Activated CD8-positive, alpha-beta memory T cell treated with anti-CD3 and anti-CD28 coated beads for 24 hours (primary cell): ENCODE data around the gene TRRAP.
"Not testable (repeated sequence)": the region's sequence is repeated elsewhere in the genome, so short reads cannot be mapped to it uniquely, and the experiment has no call there.

Source experiments
- DNase-seq: peaks from one replicate; pipeline ENCODE4 v3.0.0-alpha.2; 2020

Gene TRRAP

DNA sequence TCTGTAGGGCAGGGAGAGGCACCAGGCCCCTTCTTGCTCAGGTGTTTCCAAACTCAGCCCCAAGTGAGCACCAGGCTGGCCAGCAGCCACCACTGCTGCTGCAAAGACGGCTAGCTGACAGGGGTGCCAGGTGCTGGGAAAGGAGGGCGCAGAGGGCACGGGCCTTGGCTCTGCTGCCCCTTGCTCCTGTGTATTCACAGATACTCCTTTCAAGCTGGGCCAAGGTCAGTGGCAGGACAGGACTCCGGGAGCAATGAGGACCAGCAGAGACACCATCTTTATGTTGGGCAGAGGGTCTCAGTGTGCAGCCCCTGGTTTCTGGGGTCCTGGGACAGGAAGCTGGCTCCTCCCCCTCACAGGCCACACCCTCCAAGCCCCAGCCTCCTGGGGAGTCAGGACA, 155.4 kb downstream of the TRRAP start:
- no peak for DNase-seq

DNA sequence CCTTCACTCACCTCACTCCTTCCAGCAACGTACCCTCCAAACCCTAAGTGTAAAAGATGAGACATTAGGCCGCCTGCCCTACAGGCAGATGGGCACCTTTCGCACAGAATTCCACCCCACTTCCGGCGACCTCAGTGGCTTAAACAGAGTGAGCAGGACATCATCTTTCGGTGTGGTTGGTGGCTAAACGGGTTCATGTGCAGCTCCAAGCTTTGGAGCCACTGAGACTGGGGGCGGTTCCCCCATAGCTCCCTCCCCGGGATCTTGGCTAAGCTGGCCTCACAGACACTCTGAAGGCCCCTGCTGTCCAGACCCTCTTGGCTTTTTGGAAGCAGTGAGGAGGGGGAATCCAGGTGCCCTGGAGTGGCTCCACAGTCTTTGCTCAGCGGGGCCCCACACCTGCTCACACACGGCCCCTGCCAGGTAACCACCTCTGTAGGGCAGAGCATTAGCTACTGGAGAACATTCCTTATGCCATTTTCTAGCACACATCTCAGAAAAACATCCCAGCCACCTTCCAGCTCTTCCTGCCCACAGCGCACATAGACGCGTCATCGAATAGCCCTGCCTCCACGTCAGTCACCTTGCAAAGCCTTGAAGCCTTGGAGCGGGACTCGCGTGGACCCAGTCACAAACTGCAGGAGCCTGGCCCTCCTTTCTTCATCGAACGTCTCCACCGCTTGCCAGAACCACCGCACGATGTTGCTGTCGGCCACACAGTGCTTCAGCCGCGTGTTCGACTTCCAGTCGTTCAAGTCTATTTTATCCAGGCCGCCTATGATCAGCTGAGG, 156.8 kb downstream of the TRRAP start:
- DNase-seq = peak; percentile 44

DNA sequence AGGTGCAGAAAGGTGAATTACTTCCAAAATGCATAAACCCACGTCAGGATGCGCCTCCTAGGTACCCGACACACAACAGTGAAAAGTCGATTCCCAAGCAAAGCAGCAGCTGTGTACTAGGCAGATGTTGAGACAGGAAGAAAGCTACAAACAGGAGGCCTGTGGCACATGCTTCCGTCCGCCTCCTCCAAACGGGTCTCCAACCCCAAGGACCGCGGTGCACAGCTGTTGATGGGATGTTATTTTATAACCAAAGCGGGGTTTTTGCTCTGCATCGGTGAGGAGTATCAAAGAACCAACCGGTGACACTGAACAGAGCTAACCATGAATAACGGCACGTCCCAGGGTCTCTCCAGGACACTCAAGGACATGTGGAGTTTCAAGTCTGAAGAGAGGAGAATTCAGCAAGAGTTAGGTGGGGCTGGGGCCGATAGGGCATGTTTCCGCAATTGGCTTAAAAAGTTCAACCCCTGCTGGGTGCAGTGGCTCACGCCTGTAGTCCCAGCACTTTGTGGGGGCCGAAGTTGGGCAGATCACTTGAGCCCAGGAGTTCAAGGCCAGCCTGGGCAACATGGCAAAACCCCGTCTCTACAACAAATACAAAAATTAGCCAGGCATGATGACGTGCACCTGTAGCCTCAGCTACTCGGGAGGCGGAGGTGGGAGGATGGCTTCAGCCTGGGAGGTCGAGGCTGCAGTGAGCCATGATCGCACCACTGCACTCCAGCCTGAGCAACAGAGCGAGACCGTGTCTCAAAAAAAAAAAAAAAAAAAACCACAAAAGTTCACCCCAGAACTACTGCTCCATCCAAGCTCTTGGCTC, 157.6 kb downstream of the TRRAP start:
- peak; percentile 52 for DNase-seq

DNA sequence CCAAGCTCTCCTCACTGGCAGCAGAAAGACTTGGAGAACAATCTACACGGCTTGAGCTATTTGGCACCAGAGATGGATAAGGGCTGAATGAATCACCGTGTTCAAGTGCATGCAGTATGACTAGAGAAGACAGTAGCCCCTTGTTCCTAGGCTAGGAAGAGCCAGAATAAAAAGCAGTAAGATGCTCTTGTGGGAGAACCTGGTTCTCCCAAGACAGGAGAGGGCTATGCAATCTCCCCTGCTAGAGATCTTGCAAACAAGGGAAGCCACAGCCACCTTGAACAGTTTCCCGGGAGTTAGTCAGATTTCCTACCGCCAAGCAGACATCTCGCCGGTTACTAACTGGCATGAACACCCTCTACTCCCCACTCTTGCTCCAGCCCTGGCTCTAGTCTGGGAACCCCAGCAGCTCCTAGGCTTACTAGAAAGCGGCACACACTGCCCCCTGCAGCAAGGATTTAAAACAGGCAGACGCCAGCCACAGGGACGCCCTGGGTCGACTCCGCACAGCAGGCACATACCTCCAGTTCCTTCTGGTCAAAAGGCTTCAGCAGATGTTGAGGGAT, 158.3 kb downstream of the TRRAP start:
- peak; percentile 57 for DNase-seq

DNA sequence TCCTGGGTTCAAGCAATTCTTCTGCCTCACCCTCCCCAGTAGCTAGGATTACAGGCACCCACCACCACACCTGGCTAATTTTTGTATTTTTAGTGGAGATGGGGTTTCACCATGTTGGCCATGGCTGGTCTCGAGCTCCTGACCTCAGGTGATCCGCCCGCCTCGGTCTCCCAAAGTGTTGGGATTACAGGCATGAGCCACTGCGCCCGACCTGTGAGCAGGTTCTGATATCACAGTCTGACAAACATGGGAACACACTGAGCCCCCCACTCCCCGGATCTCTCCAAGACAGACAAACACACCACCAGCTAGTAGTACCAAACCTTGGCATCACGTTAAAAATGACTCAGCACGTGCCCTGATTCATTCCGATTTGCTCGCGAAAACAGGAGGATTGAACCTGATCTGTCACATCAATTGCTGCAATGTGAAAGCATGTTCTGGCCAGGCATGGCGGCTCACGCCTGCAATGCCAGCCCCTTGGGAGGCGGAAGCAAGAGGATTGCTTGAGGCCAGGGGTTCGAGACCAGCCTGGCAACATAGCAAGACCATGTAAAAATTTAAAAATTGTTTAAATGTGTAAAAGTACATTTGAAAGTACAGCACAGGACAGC, 159.1 kb downstream of the TRRAP start:
- DNase-seq = peak; percentile 52

DNA sequence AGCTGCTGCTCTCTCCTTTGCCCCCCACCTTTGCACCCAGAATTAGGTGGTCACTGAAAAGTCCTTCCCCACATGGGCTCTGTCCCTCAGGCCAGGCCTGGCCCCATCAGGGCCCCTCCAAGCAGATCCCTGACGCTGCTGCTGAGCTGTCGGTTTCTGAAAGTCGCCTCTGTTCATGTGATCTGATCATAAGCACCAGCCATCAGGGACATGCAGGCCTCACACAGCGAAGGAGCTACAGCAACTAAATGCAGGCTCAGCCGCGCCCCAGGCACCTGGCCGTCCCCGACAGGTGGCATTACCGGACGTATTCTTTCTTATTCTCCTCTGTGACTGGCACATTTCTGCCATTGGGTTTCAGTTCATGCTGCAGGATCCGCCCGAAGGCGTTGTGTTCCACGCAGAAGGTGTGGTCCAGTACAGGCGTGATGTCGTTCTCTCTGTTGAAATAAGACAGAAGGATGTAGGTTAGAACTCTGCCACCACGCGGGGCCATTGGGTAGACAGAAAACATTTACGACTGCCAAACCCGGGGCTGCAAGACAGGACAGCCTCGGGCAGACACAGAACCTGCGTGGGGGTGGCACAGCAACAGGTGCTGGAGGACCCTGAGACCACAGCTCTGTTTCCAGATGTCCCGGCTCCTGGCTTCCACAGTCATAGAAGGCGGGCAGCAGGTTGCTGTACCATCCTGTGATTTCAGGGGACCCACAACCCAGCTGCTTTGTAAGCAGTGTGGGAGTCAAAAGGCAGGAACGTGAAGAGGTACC, 159.9 kb downstream of the TRRAP start:
- DNase-seq = peak; percentile 52

DNA sequence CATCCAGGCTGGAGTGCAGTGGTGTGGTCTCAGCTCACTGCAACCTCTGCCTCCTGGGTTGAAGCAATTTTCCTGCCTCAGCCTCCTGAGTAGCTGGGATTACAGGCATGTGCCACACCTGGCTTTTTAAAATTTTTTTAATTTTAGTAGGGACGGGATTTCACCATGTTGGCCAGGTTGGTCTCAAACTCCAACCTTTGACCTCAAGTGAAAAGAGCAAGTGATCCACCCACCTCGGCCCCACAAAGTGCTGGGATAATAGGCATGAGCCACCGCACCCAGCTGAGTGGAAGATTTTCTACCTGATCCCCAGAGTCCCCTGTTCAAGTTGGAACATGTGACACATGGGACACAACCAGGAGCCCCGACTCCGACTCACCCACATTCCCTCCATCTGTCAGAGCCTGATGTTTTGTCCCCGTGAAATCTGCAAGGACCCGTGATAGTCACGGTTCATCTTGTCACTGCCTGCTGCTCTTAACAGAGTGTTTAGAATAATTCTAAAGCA, 161.1 kb downstream of the TRRAP start:
- no peak for DNase-seq

DNA sequence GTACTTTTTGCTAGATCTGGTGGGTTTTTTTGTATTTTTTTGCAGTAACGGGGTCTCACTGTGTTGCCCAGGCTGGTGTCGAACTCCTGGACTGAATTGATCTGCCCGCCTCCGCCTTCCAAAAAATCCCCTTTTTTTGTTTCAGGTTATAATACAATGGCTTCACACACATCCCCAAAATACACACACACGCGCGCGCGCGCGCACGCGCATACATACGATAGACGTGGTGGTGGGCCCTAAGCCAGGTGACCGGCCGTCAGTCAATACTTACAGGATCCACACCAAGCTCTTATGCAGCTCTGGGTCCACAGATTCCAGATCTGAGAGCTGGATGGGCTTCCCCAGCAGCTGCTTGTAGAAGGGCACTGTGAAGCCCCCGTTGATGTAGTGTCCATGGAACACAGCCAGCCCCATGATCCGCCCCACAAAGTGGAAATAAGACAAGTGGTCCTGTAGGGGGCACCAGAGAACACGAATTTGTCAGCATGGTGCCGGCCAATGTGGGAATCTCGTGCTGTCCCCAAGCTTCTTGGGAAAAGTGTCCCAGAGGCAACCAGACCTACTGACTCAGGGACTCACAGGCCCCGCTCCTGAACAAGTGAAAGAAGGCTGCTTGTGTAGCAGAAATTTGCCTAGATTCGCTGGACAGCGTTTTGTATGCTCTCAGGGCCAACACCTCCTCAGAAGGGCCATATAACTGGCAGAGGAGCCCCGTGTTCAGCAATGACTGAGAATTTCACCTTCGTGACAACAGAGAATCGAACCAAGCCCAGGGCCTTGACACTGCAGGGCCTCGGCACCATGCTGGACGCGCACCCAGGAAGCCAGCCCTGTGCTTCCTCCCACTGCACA, 162.0 kb downstream of the TRRAP start:
- peak; percentile 82 for DNase-seq

DNA sequence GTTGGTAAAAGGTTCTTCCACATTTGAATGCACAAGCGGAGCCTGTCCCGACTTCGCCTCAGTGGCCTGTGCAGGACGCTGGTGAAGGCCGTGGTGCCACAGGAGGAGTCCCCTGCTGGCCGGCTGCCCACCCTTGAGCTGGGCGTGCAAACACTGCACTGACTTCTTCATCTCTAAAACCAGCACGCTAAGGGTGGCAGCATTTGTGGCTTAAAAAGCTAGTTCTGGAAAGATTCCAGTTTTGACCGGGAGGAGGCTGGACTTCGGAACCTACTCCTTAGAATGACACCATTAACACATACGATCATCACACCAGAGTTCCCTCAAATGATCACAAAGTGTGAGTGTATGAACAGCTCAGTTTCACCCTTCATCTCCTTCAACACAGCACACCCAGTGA, 163.2 kb downstream of the TRRAP start:
- DNase-seq = no peak

DNA sequence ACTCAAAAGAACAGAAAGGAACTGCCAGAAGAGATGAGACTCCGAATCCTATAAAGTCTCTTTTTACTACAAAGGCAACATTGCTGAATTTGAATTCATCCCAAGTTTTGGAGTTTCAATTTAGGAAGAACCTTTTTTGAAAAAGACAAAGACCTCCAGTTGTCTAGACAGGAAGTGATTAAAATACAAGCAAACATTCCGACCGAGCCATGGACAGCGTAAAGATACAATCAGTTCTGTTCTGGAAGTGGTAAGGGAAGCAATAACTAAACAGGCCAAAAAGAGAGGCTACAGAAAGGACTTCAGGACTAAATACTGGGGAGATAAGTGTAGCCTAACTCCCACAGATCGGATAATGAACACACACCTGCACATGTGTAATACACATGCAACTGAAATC, 164.6 kb downstream of the TRRAP start:
- DNase-seq = no peak

DNA sequence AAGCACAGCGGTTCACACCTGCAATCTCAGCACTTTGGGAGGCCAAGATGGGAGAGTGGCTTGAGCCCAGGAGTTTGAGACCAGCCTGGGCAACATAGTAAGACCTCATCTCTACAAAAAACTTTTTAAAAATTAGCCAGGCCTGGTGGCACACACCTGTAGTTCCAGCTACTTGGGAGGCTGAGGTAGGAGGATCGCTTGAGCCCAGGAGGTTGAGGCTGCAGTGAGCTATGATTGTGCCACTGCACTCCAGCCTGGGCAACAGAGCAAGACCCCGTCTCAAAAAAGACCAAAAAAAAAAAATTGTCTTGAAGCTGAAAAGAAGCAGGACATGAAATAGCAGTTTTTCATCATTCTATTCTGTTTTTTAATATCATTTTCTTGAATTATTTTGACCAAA, 166.5 kb downstream of the TRRAP start:
- DNase-seq = not testable (repeated sequence)

DNA sequence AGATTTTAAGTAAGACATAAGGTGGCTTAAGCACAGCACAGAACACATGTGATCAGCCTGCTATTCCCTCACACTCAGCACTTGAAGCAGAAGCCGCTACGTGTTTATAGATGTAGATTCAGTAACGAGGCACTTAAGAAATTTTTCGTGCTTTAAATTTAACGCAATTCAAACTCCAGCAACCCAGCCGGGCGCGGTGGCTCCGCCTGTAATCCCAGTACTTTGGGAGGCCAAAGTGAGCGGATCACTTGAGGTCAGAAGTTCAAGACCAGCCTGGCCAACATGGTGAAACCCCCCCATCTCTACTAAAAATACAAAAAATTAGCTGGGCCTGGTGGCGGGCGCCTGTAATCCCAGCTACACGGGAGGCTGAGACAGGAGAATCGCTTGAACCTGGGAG, 167.9 kb downstream of the TRRAP start:
- not testable (repeated sequence) for DNase-seq

DNA sequence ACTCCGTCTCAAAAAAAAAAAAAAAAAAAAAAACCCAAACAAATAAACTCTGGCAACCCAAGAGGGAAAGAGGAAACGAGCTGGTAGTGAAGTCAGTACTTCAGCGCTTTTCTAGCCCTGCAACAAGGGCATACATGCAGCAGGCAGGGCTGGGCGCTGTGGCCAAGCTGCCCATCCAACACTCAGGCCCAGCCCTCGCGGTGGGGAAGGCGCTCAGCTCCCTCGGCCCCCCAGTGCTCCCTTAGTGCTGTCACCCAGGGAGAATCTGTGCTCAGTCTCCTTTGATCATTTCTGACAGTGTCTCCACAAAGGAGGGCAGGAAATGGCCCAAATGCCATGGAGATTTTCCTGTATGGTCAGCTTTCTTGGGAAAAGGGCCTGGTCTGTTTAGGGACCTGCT, 168.4 kb downstream of the TRRAP start:
- DNase-seq = no peak

DNA sequence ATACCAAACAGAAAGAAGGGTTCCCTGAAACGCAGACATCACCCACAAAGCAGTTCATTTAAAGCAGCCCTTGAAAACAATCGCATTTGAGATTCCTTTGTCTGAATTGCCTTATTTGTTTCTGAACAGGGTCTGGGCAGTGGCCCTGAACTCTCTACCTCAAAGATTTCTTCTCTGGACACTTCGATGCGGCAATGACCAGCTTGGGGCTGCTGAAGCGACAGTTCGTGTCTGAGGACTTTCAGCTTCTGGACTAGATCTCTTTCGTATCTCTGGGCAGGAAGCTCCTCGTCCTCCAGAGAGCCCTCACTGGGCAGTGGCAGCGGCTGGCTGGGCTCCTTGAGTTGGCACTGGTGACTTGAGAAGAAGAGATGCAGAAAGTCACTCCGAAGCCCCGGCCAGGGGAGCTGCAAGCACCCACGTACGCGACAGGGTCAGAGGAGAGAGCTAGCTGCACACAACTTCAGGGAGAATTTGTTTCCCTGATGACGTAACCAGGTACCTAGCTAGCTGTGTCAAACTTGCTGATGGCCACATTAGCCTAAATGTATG, 169.3 kb downstream of the TRRAP start:
- DNase-seq = no peak

DNA sequence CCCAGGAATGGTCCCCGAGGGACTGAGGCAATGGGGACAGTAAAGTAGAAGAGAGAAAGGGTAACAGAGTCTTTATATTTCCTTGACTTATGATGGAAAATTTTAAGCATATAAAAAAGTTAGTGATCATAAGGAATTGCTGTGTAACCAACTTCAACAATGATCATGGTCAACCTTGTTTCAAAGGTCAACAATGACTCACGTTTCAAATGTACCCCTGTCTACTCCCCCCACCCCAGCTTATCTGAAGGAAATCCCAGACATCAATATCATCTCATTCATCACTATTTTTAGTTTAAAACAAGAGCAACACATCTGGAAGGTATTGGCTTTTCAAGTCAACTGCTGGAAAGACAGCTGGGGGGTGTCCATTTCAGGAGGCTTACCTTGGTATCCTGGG, 172.6 kb downstream of the TRRAP start:
- DNase-seq = no peak

DNA sequence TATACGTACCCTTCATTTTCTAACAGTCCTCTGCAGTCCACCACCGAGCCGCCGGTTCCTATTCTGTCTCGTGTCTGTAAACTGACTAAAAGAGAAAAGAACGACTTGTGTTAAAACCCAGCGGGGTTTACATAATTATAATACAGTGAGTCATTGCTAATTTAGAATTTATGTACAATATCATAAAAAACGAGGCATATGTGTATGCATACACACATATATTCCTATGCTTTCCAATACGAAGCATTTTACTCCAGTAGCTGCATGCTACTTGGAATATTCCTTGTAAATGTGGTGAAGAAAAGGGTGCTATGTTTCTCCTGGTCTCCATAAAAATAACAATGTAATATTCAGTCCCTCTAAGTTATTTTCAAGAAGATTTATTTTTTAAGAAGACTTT, 176.4 kb downstream of the TRRAP start:
- DNase-seq = no peak

DNA sequence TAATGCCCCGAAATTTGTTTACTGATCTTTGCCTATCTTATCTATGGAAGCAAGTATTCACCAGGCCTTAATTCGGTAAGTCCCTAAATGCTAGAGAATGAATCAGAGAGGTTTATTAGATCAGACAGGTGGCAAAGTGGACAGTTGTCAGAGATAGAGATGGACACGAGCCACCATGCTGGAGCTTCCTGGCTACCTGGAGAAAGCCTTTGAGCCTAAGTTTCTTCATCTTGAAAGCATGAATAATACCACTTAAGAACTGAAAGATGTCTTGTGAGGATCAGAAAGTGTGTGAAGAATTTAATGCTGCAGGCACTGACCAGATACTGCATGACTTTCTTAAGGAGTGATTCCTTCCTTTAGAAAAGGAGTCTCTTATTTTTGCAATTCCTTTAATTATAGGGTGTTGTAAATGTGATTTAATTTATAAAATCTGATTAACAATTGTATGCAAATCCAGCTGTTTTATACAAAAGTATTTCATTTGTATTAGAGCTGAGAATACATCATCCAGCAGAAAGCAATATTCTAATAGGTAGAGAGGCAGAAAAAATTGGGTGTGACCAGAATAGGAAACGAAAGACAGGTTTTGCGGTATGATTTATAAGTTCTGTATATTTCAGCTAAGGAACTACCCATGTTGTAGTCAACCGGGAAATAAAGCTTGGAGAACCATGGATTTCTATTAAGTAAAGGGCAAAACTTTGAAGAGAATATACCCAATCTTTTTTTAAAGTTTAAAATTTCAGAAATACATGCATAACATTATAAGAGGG, 182.9 kb downstream of the TRRAP start:
- no peak for DNase-seq
